WI38 (cell line): Measurements from ENCODE around the gene UBE3C.

ENCODE experiments used
- H3K4me3 ChIP-seq: 2 replicates; pipeline ENCODE4 v1.5.1; 2011; ENCODE audit warnings: low read depth, mild to moderate bottlenecking, control low read depth, low read length
- TF ChIP-seq, protein P1 (sequence below): IDR thresholded peaks from 2 replicates; pipeline ENCODE4 v1.5.1; 2012; ENCODE audit warnings: low read depth, mild to moderate bottlenecking, control low read depth, low read length

The UBE3C gene

DNA sequence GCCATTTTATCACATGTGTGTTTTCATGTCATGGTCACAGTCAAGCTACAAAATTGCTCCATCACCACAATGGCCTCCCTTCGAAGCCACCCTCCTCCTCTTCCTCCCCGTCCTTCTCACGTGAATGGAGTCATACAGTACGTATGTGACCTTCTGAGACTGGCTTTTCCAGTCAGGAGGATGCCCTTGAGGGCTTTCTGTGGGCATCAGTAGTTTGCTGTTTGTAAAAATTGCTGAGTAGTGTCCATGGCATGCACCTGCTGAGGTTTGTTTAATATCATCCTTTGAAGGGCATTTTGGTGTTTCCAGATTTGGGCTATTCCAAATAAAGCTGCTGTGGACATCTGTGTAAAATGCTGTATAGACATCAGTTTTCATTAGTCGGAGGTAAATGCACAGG lies 5.9 kb upstream of the UBE3C start:
- H3K4me3 ChIP-seq: no peak overlapping the region
- TF ChIP-seq, protein P1, sequence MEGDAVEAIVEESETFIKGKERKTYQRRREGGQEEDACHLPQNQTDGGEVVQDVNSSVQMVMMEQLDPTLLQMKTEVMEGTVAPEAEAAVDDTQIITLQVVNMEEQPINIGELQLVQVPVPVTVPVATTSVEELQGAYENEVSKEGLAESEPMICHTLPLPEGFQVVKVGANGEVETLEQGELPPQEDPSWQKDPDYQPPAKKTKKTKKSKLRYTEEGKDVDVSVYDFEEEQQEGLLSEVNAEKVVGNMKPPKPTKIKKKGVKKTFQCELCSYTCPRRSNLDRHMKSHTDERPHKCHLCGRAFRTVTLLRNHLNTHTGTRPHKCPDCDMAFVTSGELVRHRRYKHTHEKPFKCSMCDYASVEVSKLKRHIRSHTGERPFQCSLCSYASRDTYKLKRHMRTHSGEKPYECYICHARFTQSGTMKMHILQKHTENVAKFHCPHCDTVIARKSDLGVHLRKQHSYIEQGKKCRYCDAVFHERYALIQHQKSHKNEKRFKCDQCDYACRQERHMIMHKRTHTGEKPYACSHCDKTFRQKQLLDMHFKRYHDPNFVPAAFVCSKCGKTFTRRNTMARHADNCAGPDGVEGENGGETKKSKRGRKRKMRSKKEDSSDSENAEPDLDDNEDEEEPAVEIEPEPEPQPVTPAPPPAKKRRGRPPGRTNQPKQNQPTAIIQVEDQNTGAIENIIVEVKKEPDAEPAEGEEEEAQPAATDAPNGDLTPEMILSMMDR: no peak

DNA sequence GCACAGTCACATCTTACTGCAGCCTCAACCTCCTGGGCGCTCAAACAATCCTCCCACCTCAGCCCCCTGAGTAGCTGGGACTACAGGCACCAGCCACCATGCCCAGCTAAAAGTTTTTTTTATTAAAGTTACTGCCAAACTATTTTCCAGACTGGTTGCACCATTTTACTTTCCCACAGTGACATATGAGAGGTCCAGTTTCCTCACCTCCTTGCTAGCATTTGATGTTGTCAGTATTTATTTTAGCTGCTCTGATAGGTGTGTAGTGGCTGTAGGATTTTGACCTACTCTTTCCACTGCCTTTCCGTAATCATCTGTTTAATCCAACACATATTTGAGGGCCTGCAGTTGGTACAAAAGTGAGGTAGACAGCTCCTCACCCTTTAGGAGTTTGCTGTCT lies 5.4 kb upstream of the UBE3C start:
- TF ChIP-seq, protein P1: no peak
- no peak overlapping the region for H3K4me3 ChIP-seq

GRCh38 chr7:157136372-157136771 lies 2.4 kb upstream of the UBE3C start:
- H3K4me3 ChIP-seq: no peak overlapping the region
- TF ChIP-seq, protein P1: no peak

GRCh38 chr7:157138101-157138423 lies 664 bp upstream of the UBE3C start:
- peak overlapping the region; percentile 64 for H3K4me3 ChIP-seq
- TF ChIP-seq, protein P1: no peak

DNA sequence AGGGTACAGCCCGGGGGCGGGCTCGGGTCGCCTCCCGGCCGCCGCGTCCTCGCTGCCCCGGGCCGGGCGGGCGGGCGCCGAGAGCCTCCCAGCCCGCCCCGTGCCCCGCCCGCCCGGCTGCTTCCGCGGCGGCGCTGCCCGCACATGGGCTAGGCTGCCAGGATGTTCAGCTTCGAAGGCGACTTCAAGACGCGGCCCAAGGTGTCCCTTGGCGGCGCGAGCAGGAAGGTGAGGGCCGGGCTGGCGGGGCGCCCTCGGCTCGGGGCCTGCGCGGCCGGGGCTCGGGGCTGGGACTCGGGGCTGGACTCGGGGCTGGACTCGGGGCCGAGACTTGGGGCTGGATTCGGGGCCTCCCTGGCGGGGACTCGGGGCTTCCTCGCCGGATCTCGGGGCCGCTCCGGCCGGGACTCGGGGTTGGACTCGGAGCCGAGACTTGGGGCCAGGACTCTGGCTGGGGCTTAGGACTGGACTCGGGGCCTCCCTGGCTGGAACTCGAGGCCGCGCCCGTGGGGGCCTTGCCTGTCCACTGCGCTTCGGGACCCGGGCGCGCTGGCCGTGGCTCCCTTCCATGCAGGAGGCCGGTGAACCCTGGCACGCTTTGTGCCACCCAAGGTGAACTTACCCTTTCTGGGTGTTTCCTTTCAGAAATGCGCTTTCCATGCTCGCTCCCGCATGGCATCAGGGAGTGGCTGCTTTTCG lies 534 bp downstream of the UBE3C start:
- peak overlapping the region; percentile 84 for H3K4me3 ChIP-seq
- TF ChIP-seq, protein P1: no peak

GRCh38 chr7:157139810-157140510 lies 1.2 kb downstream of the UBE3C start:
- H3K4me3 ChIP-seq: peak overlapping the region; percentile 84
- TF ChIP-seq, protein P1: no peak

- TF ChIP-seq, protein P1: no peak
- peak overlapping the region; percentile 84 for H3K4me3 ChIP-seq
These were observed 1.8 kb downstream of the UBE3C start for GRCh38 chr7:157140511-157140905.
